Stimulated activated CD4-positive, alpha-beta T cell treated with anti-CD3 and anti-CD28 coated beads, Interleukin-12 subunit alpha, Interleukin-12 subunit beta, amount 100 ng/mL, for 24 hours (primary cell): ENCODE measurements around the gene TMEFF2.
"Not testable (repeated sequence)": the region's sequence is repeated elsewhere in the genome, so short reads cannot be mapped to it uniquely, and the experiment has no call there.

ENCODE experiments used
- DNase-seq, 2 experiments: peaks; one replicate each; pipeline ENCODE4 v3.0.0-alpha.2; 2020; ENCODE audit warnings: low read depth in 2 of 2

Gene TMEFF2

GRCh38 chr2:191932286-191932685, 262.4 kb downstream of the TMEFF2 start:
- DNase-seq: no peak

GRCh38 chr2:191931329-191931728, 263.4 kb downstream of the TMEFF2 start:
- DNase-seq: no peak

GRCh38 chr2:191930205-191930604, 264.5 kb downstream of the TMEFF2 start:
- no peak for DNase-seq

- DNase-seq: no peak
Observed at GRCh38 chr2:191929288-191929687, 265.4 kb downstream of the TMEFF2 start.

GRCh38 chr2:191927991-191928390, 266.7 kb downstream of the TMEFF2 start:
- no peak for DNase-seq

GRCh38 chr2:191927319-191927867, 267.3 kb downstream of the TMEFF2 start:
- no peak for DNase-seq

GRCh38 chr2:191926671-191927070, 268.1 kb downstream of the TMEFF2 start:
- DNase-seq: no peak

- DNase-seq: no peak
Observed at GRCh38 chr2:191923652-191923997, 271.1 kb downstream of the TMEFF2 start.

GRCh38 chr2:191922736-191923651, 271.7 kb downstream of the TMEFF2 start:
- DNase-seq: no peak

- DNase-seq: not testable (repeated sequence)
Observed at GRCh38 chr2:191921650-191922049, 273.1 kb downstream of the TMEFF2 start.

- no peak for DNase-seq
Observed at GRCh38 chr2:191920502-191920901, 274.2 kb downstream of the TMEFF2 start.

- no peak for DNase-seq
Observed at GRCh38 chr2:191917967-191918651, 276.6 kb downstream of the TMEFF2 start.

- no peak for DNase-seq
Observed at GRCh38 chr2:191917430-191917881, 277.3 kb downstream of the TMEFF2 start.

- DNase-seq: no peak
Observed at GRCh38 chr2:191916826-191917225, 277.9 kb downstream of the TMEFF2 start.

- no peak for DNase-seq
Observed at GRCh38 chr2:191915750-191916149, 279.0 kb downstream of the TMEFF2 start.

- DNase-seq: no peak
Observed at GRCh38 chr2:191913796-191914195, 280.9 kb downstream of the TMEFF2 start.

- DNase-seq: no peak
Observed at GRCh38 chr2:191912764-191913163, 282.0 kb downstream of the TMEFF2 start.

GRCh38 chr2:191910518-191910917, 284.2 kb downstream of the TMEFF2 start:
- no peak for DNase-seq

- DNase-seq: no peak
Observed at GRCh38 chr2:191908874-191909273, 285.9 kb downstream of the TMEFF2 start.

- DNase-seq: no peak
Observed at GRCh38 chr2:191907545-191907944, 287.2 kb downstream of the TMEFF2 start.

- no peak for DNase-seq
Observed at GRCh38 chr2:191907091-191907490, 287.6 kb downstream of the TMEFF2 start.

GRCh38 chr2:191905336-191905735, 289.4 kb downstream of the TMEFF2 start:
- DNase-seq: no peak

GRCh38 chr2:191901031-191901430, 293.7 kb downstream of the TMEFF2 start:
- no peak for DNase-seq
